Sigmoid colon (tissue), 7 donors: ENCODE data around the gene CDK14. TPM values are rescaled to one million over a fixed set of nuclear protein-coding genes. Genes with fewer than 3 reads are reported as not detected.

Experiments used
- DNase-seq: peaks from one replicate; pipeline ENCODE4 v3.0.0-alpha.2; 2019
- H3K27ac ChIP-seq, 4 donors: fragments of 200-600 bp; sonication (generic); one replicate each; pipeline ENCODE4 v1.5.1; 2016 to 2019; ENCODE audit warnings: mild to moderate bottlenecking in 1 of 4
- H3K27me3 ChIP-seq, 3 donors: fragments of 200-600 bp; sonication (generic); one replicate each; pipeline ENCODE4 v1.5.1; 2019; ENCODE audit warnings: mild to moderate bottlenecking in 1 of 3
- H3K36me3 ChIP-seq, 4 donors: fragments of 200-600 bp; sonication (generic); one replicate each; pipeline ENCODE4 v1.5.1; 2016 to 2019
- H3K4me1 ChIP-seq, 4 donors: fragments of 200-600 bp; sonication (generic); one replicate each; pipeline ENCODE4 v1.5.1; 2017 to 2019
- H3K4me3 ChIP-seq, 4 donors: fragments of 200-600 bp; sonication (generic); one replicate each; pipeline ENCODE4 v1.5.1; 2017 to 2019; ENCODE audit warnings: mild to moderate bottlenecking in 2 of 4, moderate library complexity in 1 of 4
- H3K9me3 ChIP-seq, 4 donors: fragments of 200-600 bp in 3 of 4; sonication (generic) in 3 of 4; one replicate each; pipeline versions ENCODE4 v1.5.1 to v1.6.1; 2013 to 2019
- CTCF ChIP-seq, 4 experiments: fragments of 450-650 bp in 3 of 4; fragments of 200-600 bp in 1 of 4; IDR thresholded peaks; one replicate each; pipeline ENCODE4 v1.5.1; 2016 to 2019; ENCODE audit warnings: antibody characterized with exemption in 4 of 4, mild to moderate bottlenecking in 3 of 4, moderate library complexity in 2 of 4
- EP300 ChIP-seq, 4 donors: sonication (generic); formaldehyde crosslinking; IDR thresholded peaks; one replicate each; pipeline ENCODE4 v1.6.1; 2017; ENCODE audit warnings: antibody characterized with exemption in 4 of 4
- POLR2A ChIP-seq, 2 donors: fragments of 450-650 bp; IDR thresholded peaks; one replicate each; pipeline ENCODE4 v1.6.1; 2016; ENCODE audit warnings: antibody characterized with exemption in 2 of 2, mild to moderate bottlenecking in 2 of 2, moderate library complexity in 2 of 2
- POLR2AphosphoS5 ChIP-seq, 4 donors: sonication (generic); formaldehyde crosslinking; IDR thresholded peaks; one replicate each; pipeline ENCODE4 v1.6.1; 2017; ENCODE audit warnings: antibody characterized with exemption in 4 of 4
- WGBS, 2 donors: extraction: QIAGEN DNeasy Blood & Tissue Kit; methylation state at CpG; one replicate each; pipeline ENCODE4 v1.1.7; 2013; 5-methylcytosine and 5-hydroxymethylcytosine counted together
- intact Hi-C: fragments of 100-400 bp; cut with DNase I; formaldehyde crosslinking; loops from one replicate; pipeline ENCODE4 v1.15.1; 2023
- polyA plus RNA-seq, 3 donors: library from polyadenylated mRNA; stranded (reverse); fragments of 200-250 nt; gene quantifications; one replicate each; pipeline ENCODE4 v1.2.3, GENCODE V29; 2013
- total RNA-seq, 4 donors: library from RNA; depleted of rRNA; stranded (reverse); fragments of >200 nt; gene quantifications; one replicate each; pipeline ENCODE4 v1.1.0, GENCODE V29; 2016
- donor health status: healthy with polysubstance abuse.
- donor health status: Bipolar disorder and iron deficiency.
- donor health status: healthy.

The CDK14 gene
- total and polyA plus RNA-seq, 7 donors, result 0.92 to 19.3 (median 11.1) TPM

- Histone ChIP-seq H3K27me3 (no peaks in the 10 kb centered on the region), H3K4me3 (no peak overlapping the region), H3K9me3 (no peaks in the 10 kb centered on the region), H3K4me1 (peaks cover 0 to 23% (median 19%) of the 10 kb centered on the region in 4 donors), H3K36me3 (no peaks in the 10 kb centered on the region), H3K27ac (no peak overlapping the region)
- intact Hi-C loops, result no loop called here
- TF ChIP-seq POLR2A (IDR thresholded peaks at IDR 0.05), result no peak
- no peak for TF ChIP-seq POLR2AphosphoS5 (IDR thresholded peaks at IDR 0.05)
- no peak for TF ChIP-seq CTCF (IDR thresholded peaks at IDR 0.05)
- no peak for TF ChIP-seq EP300 (IDR thresholded peaks at IDR 0.05)
- DNase-seq, result no peak
- WGBS, 2 donors, result 91 to 92% methylated on average over 2 of the region's 2 CpGs
Measured at GRCh38 chr7:90660100-90660499, 64.0 kb downstream of the CDK14 start.

GRCh38 chr7:90660819-90661218, 64.7 kb downstream of the CDK14 start:
- 72 to 82% methylated on average over 1 of the region's 1 CpG for WGBS, 2 donors
- peaks cover 0 to 23% (median 19%) of the 10 kb centered on the region in 4 donors for H3K4me1 ChIP-seq
- H3K9me3 ChIP-seq, result no peaks in the 10 kb centered on the region
- TF ChIP-seq EP300 (IDR thresholded peaks at IDR 0.05) (no peak), POLR2AphosphoS5 (IDR thresholded peaks at IDR 0.05) (no peak), CTCF (IDR thresholded peaks at IDR 0.05) (no peak), POLR2A (IDR thresholded peaks at IDR 0.05) (no peak)
- intact Hi-C loops, result no loop called here
- no peaks in the 10 kb centered on the region for H3K36me3 ChIP-seq
- no peaks in the 10 kb centered on the region for H3K27me3 ChIP-seq
- no peak for DNase-seq
- H3K4me3 ChIP-seq, result no peak overlapping the region
- no peak overlapping the region for H3K27ac ChIP-seq

- Histone ChIP-seq H3K27ac (no peak overlapping the region), H3K9me3 (no peaks in the 10 kb centered on the region), H3K4me1 (peaks cover 0 to 23% (median 19%) of the 10 kb centered on the region in 4 donors), H3K36me3 (no peaks in the 10 kb centered on the region), H3K4me3 (no peak overlapping the region), H3K27me3 (no peaks in the 10 kb centered on the region)
- TF ChIP-seq CTCF (IDR thresholded peaks at IDR 0.05), result no peak
- no peak for TF ChIP-seq POLR2A (IDR thresholded peaks at IDR 0.05)
- no peak for TF ChIP-seq POLR2AphosphoS5 (IDR thresholded peaks at IDR 0.05)
- no peak for TF ChIP-seq EP300 (IDR thresholded peaks at IDR 0.05)
- no peak for DNase-seq
- WGBS, 2 donors, result 73 to 81% methylated on average over 6 of the region's 6 CpGs
- intact Hi-C loops, result no loop called here
Measured at GRCh38 chr7:90661290-90662151, 65.4 kb downstream of the CDK14 start.

GRCh38 chr7:90663176-90663575, 67.1 kb downstream of the CDK14 start:
- H3K36me3 ChIP-seq, result no peaks in the 10 kb centered on the region
- no peaks in the 10 kb centered on the region for H3K27me3 ChIP-seq
- DNase-seq, result no peak
- H3K27ac ChIP-seq, result no peak overlapping the region
- WGBS, 2 donors, result 71 to 74% methylated on average over 3 of the region's 3 CpGs
- TF ChIP-seq POLR2AphosphoS5 (IDR thresholded peaks at IDR 0.05), result no peak
- TF ChIP-seq CTCF (IDR thresholded peaks at IDR 0.05), result no peak
- TF ChIP-seq EP300 (IDR thresholded peaks at IDR 0.05), result no peak
- TF ChIP-seq POLR2A (IDR thresholded peaks at IDR 0.05), result no peak
- peaks cover 0 to 23% (median 19%) of the 10 kb centered on the region in 4 donors for H3K4me1 ChIP-seq
- intact Hi-C loops, result no loop called here
- no peak overlapping the region for H3K4me3 ChIP-seq
- H3K9me3 ChIP-seq, result no peaks in the 10 kb centered on the region
